ENCODE measurements around the gene CFHR1. TPM values are rescaled to one million over a fixed set of nuclear protein-coding genes. Genes with fewer than 3 reads are reported as not detected.
"Not testable (repeated sequence)": the region's sequence is repeated elsewhere in the genome, so short reads cannot be mapped to it uniquely, and the experiment has no call there.

Gene CFHR1
- total RNA-seq, 1 experiment from 2014 or later: not detected

- H3K27ac ChIP-seq (ENCODE audit: low read length); H3K36me3 ChIP-seq (ENCODE audit: low read depth, low read length); H3F3A ChIP-seq (ENCODE audit: low read length, unreplicated experiment); ATAC-seq; H3K79me2 ChIP-seq (ENCODE audit: low read length); H4K20me1 ChIP-seq (ENCODE audit: low read length); DNase-seq; H3K4me1 ChIP-seq (ENCODE audit: insufficient read depth, low read length); H3K27me3 ChIP-seq (ENCODE audit: low read length); CTCF ChIA-PET; H3K4me2 ChIP-seq (ENCODE audit: low read length); H3K9ac ChIP-seq (ENCODE audit: low read length); POLR2A ChIA-PET (ENCODE audit: unreplicated experiment); BruUV-seq (replicated peaks); intact Hi-C loops (cut with micrococcal nuclease); H3K4me3 ChIP-seq (ENCODE audit: low read length); H3K9me3 ChIP-seq (ENCODE audit: low read length); H3K9me2 ChIP-seq (replicated peaks; ENCODE audit: low read length); H2AFZ ChIP-seq (ENCODE audit: low read length): not testable (repeated sequence)
Observed at GRCh38 chr1:196794103-196794502, 25.4 kb upstream of the CFHR1 start.

- Histone ChIP-seq H3K9me3 (ENCODE audit: low read length) (no peaks in the 10 kb centered on the region), H3K9me2 (replicated peaks; ENCODE audit: low read length) (no peaks in the 10 kb centered on the region), H2AFZ (ENCODE audit: low read length) (no peak overlapping the region), H3K36me3 (ENCODE audit: low read depth, low read length) (no peaks in the 10 kb centered on the region), H3K9ac (ENCODE audit: low read length) (no peak overlapping the region), H3K4me2 (ENCODE audit: low read length) (no peak overlapping the region), H4K20me1 (ENCODE audit: low read length) (no peaks in the 10 kb centered on the region), H3K79me2 (ENCODE audit: low read length) (no peaks in the 10 kb centered on the region), H3K4me1 (ENCODE audit: insufficient read depth, low read length) (no peaks in the 10 kb centered on the region), H3K4me3 (ENCODE audit: low read length) (no peak overlapping the region), H3K27me3 (ENCODE audit: low read length) (no peaks in the 10 kb centered on the region), H3K27ac (ENCODE audit: low read length) (no peak overlapping the region), H3F3A (ENCODE audit: low read length, unreplicated experiment) (no peaks in the 10 kb centered on the region)
- ChIA-PET POLR2A (ENCODE audit: unreplicated experiment) (no interaction called here), CTCF (no interaction called here)
- intact Hi-C loops (cut with micrococcal nuclease): no loop called here
- no peak for DNase-seq
- no peak for ATAC-seq
- no peak for TF ChIP-seq EZH2 (IDR thresholded peaks at IDR 0.05; ENCODE audit: low read length, unreplicated experiment)
- no TSS peak for BruUV-seq (replicated peaks)
Observed at GRCh38 chr1:196797891-196798290, 21.6 kb upstream of the CFHR1 start.

- intact Hi-C loops (cut with micrococcal nuclease); H3K9me2 ChIP-seq (replicated peaks; ENCODE audit: low read length); H3K4me1 ChIP-seq (ENCODE audit: insufficient read depth, low read length); H2AFZ ChIP-seq (ENCODE audit: low read length); H3K4me2 ChIP-seq (ENCODE audit: low read length); H3K36me3 ChIP-seq (ENCODE audit: low read depth, low read length); H3K27me3 ChIP-seq (ENCODE audit: low read length); DNase-seq; H3F3A ChIP-seq (ENCODE audit: low read length, unreplicated experiment); H3K79me2 ChIP-seq (ENCODE audit: low read length); H3K9ac ChIP-seq (ENCODE audit: low read length); POLR2A ChIA-PET (ENCODE audit: unreplicated experiment); BruUV-seq (replicated peaks); H3K4me3 ChIP-seq (ENCODE audit: low read length); CTCF ChIA-PET; ATAC-seq; H3K9me3 ChIP-seq (ENCODE audit: low read length); H4K20me1 ChIP-seq (ENCODE audit: low read length); H3K27ac ChIP-seq (ENCODE audit: low read length): not testable (repeated sequence)
Observed at GRCh38 chr1:196801920-196802319, 17.6 kb upstream of the CFHR1 start.

- no peak for ATAC-seq
- H2AFZ ChIP-seq (ENCODE audit: low read length): no peak overlapping the region
- no peaks in the 10 kb centered on the region for H3F3A ChIP-seq (ENCODE audit: low read length, unreplicated experiment)
- no peak overlapping the region for H3K27ac ChIP-seq (ENCODE audit: low read length)
- no peaks in the 10 kb centered on the region for H3K4me1 ChIP-seq (ENCODE audit: insufficient read depth, low read length)
- no peaks in the 10 kb centered on the region for H3K27me3 ChIP-seq (ENCODE audit: low read length)
- TF ChIP-seq EZH2phosphoT487 (IDR thresholded peaks at IDR 0.05; ENCODE audit: borderline replicate concordance, low read length) (no peak), EZH2 (IDR thresholded peaks at IDR 0.05; ENCODE audit: low read length, unreplicated experiment) (no peak), CTCF (conservative IDR thresholded peaks at IDR 0.05; ENCODE audit: low read depth, low read length) (no peak)
- no peaks in the 10 kb centered on the region for H3K79me2 ChIP-seq (ENCODE audit: low read length)
- DNase-seq: no peak
- no peaks in the 10 kb centered on the region for H4K20me1 ChIP-seq (ENCODE audit: low read length)
- no peaks in the 10 kb centered on the region for H3K9me2 ChIP-seq (replicated peaks; ENCODE audit: low read length)
- H3K9ac ChIP-seq (ENCODE audit: low read length): no peak overlapping the region
- CTCF ChIA-PET: no interaction called here
- no peak overlapping the region for H3K4me2 ChIP-seq (ENCODE audit: low read length)
- intact Hi-C loops (cut with micrococcal nuclease): no loop called here
- no TSS peak for BruUV-seq (replicated peaks)
- H3K36me3 ChIP-seq (ENCODE audit: low read depth, low read length): no peaks in the 10 kb centered on the region
- H3K9me3 ChIP-seq (ENCODE audit: low read length): no peaks in the 10 kb centered on the region
- H3K4me3 ChIP-seq (ENCODE audit: low read length): no peak overlapping the region
- POLR2A ChIA-PET (ENCODE audit: unreplicated experiment): no interaction called here
Observed at GRCh38 chr1:196808529-196809235, 10.8 kb upstream of the CFHR1 start.

- H3K4me2 ChIP-seq (ENCODE audit: low read length); POLR2A ChIA-PET (ENCODE audit: unreplicated experiment); H3F3A ChIP-seq (ENCODE audit: low read length, unreplicated experiment); H3K4me1 ChIP-seq (ENCODE audit: insufficient read depth, low read length); H3K27me3 ChIP-seq (ENCODE audit: low read length); H3K79me2 ChIP-seq (ENCODE audit: low read length); H3K27ac ChIP-seq (ENCODE audit: low read length); DNase-seq; H3K4me3 ChIP-seq (ENCODE audit: low read length); ATAC-seq; H3K9me2 ChIP-seq (replicated peaks; ENCODE audit: low read length); H3K9ac ChIP-seq (ENCODE audit: low read length); H3K36me3 ChIP-seq (ENCODE audit: low read depth, low read length); H2AFZ ChIP-seq (ENCODE audit: low read length); H4K20me1 ChIP-seq (ENCODE audit: low read length); intact Hi-C loops (cut with micrococcal nuclease); CTCF ChIA-PET; BruUV-seq (replicated peaks); H3K9me3 ChIP-seq (ENCODE audit: low read length): not testable (repeated sequence)
Observed at GRCh38 chr1:196817442-196817841, 2.1 kb upstream of the CFHR1 start.

Data from PC-3 (cell line).